Measurements from ENCODE around the gene NR4A3. TPM values are rescaled to one million over a fixed set of nuclear protein-coding genes. Genes with fewer than 3 reads are reported as not detected.

NR4A3 gene
- total and polyA plus RNA-seq, 10 of the 15 experiments (the other 5 are each of a cell fraction or from before 2014, with no cell fraction given) = 0.04 to 2.1 (median 0.64) TPM; not detected in 1

GRCh38 chr9:99819123-99819855, 2.4 kb upstream of the NR4A3 start (continued):
- TF ChIP-seq FOXM1 (IDR thresholded peaks at IDR 0.05; ENCODE audit: low read depth, low read length) (no peak), ASH2L (IDR thresholded peaks at IDR 0.05; ENCODE audit: borderline replicate concordance, low read depth) (0 out of 2 replicates have a peak, but pooled peaks have one; percentile 60), ZBTB33 (IDR thresholded peaks at IDR 0.05) (no peak), NFXL1 (IDR thresholded peaks at IDR 0.05; ENCODE audit: borderline replicate concordance) (no peak), PBX3 (IDR thresholded peaks at IDR 0.05; ENCODE audit: insufficient replicate concordance, low read depth, low read length) (no peak), REST (IDR thresholded peaks at IDR 0.05; ENCODE audit: low read depth, low read length) (no peak), ZBED1 (IDR thresholded peaks at IDR 0.05; ENCODE audit: borderline replicate concordance) (peak; percentile 89; the same call in 1 of the 2 replicates), CBX5 (IDR thresholded peaks at IDR 0.05; ENCODE audit: low read depth) (no peak), PAX5 (IDR thresholded peaks at IDR 0.05; ENCODE audit: borderline replicate concordance, low read depth, low read length) (peak; percentile 86), NBN (IDR thresholded peaks at IDR 0.05) (peak; percentile 93), NR2C1 (IDR thresholded peaks at IDR 0.05) (0 out of 2 replicates have a peak, but pooled peaks have one; percentile 73), SREBF2 (IDR thresholded peaks at IDR 0.05; ENCODE audit: low read length) (no peak), NR2C2 (IDR thresholded peaks at IDR 0.05; ENCODE audit: borderline replicate concordance, control insufficient read depth, insufficient read length, low read depth) (no peak), SKIL (IDR thresholded peaks at IDR 0.05; ENCODE audit: low read depth, poor library complexity, severe bottlenecking) (peak; percentile 75), RB1 (IDR thresholded peaks at IDR 0.05; ENCODE audit: borderline replicate concordance) (peak; percentile 54; the same call in 1 of the 2 replicates), EED (IDR thresholded peaks at IDR 0.05; ENCODE audit: low read depth) (peak; percentile 73), NFIC (IDR thresholded peaks at IDR 0.05; ENCODE audit: low read depth, low read length) (no peak), EGR1 (IDR thresholded peaks at IDR 0.05; ENCODE audit: borderline replicate concordance in 1 of 2, low read depth in 2 of 2, low read length in 2 of 2) (peak in 1 of 2 experiments; percentile 83; a peak in 2 of 3 replicates), FOS (IDR thresholded peaks at IDR 0.05; ENCODE audit: borderline replicate concordance, extremely low read depth, insufficient read length) (no peak), MEF2B (IDR thresholded peaks at IDR 0.05; ENCODE audit: partially characterized antibody, poor library complexity, severe bottlenecking) (peak; percentile 64), CHD1 (IDR thresholded peaks at IDR 0.05; ENCODE audit: low read depth, low read length) (no peak)

Data from GM12878 (cell line).